OCI-LY3 (cell line): ENCODE measurements around the gene SPSB3.

Source experiments
- EZH2phosphoT487 ChIP-seq: fragments of 200-600 bp; shearing (Covaris generic); IDR thresholded peaks from 2 replicates; pipeline ENCODE4 v1.6.1; 2018; ENCODE audit warnings: antibody characterized with exemption, mixed run types, low read depth
- TF ChIP-seq, protein P1 (sequence below): fragments of 200-600, 300-600 bp; sonication (generic); IDR thresholded peaks from 2 replicates; pipeline ENCODE4 v1.5.1; 2014; ENCODE audit warnings: antibody characterized with exemption, low read length, low read depth

DNA sequence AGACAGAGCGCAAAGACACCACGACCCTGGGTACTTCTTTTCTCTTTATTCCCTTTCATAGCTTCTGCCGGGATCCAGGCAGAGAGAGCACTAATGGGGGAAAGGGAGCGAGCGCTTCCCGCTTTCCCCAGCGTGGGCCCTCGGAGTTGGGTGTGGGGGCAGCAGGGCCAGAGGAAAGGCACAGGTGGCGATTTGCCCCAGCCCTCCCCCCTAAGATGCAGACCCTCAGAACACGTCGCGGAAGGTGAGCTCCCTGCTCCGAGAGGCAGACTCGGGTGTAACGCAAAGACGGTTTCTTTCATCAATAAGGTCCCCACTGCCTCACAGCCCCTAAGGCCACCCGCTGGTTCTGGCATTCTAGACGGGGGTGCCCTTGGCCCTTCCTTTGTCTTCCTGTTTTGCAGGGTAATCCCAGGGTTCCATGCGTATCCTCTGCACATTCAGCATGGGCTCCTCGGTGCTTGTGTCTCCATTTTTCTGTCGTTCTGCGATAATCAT is 10.5 kb downstream of the SPSB3 start:
- TF ChIP-seq, protein P1, sequence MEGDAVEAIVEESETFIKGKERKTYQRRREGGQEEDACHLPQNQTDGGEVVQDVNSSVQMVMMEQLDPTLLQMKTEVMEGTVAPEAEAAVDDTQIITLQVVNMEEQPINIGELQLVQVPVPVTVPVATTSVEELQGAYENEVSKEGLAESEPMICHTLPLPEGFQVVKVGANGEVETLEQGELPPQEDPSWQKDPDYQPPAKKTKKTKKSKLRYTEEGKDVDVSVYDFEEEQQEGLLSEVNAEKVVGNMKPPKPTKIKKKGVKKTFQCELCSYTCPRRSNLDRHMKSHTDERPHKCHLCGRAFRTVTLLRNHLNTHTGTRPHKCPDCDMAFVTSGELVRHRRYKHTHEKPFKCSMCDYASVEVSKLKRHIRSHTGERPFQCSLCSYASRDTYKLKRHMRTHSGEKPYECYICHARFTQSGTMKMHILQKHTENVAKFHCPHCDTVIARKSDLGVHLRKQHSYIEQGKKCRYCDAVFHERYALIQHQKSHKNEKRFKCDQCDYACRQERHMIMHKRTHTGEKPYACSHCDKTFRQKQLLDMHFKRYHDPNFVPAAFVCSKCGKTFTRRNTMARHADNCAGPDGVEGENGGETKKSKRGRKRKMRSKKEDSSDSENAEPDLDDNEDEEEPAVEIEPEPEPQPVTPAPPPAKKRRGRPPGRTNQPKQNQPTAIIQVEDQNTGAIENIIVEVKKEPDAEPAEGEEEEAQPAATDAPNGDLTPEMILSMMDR: no peak
- TF ChIP-seq EZH2phosphoT487: no peak
